ENCODE results near the gene PACS1.

DNA sequence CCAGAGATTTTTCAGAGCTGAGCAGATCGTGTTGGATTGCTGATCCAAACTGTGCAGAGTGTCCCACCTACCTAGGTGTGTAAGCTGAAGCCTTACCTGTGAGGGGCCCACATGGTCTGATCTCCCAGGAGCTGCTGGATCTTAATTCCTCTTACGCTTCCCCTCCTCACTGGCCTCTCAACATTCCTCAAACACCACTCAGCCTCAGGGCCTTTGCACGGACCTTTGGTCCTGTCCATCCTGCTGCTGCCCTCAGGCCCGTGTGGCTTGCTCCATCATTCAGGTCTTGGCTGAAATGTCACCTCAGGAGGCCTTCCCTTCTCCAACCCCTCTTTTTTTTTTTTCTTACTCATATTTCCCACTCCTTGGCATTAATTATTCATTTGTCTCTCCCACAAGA lies 177.2 kb downstream of the PACS1 start:
- TF ChIP-seq POLR2A (IDR thresholded peaks at IDR 0.05; ENCODE audit: low read depth, low read length) (no peak), TAF1 (IDR thresholded peaks at IDR 0.05; ENCODE audit: low read depth, low read length) (no peak), POLR2AphosphoS5 (IDR thresholded peaks at IDR 0.05; ENCODE audit: low read depth, low read length) (no peak), SPI1 (IDR thresholded peaks at IDR 0.05; ENCODE audit: low read depth, low read length) (no peak)

Measured in GM12891 (cell line).